IMR-90 (cell line): ENCODE data around the gene PHIP. TPM values are rescaled to one million over a fixed set of nuclear protein-coding genes. Genes with fewer than 3 reads are reported as not detected.

Experiments used
- ATAC-seq: fragments of 200-7000 bp; cut with Tn5 transposase; 2 replicates; pipeline ENCODE4 v1.9.1; 2020; ENCODE audit warnings: low read depth, mild to moderate bottlenecking, moderate library complexity
- BruUV-seq: library from RNA; stranded (reverse); fragments of 400-500 nt; replicated peaks from 2 replicates; lab custom pipeline; 2021; lab: Mats Ljungman, UMichigan
- CTCF ChIA-PET: fragments of 300-600 bp; formaldehyde crosslinking; extraction: SDS; loops from one replicate; lab custom pipeline; 2021; ENCODE audit warnings: antibody characterized with exemption; lab: Yijun Ruan, JAX
- POLR2A ChIA-PET: fragments of 300-600 bp; sonication (Branson Sonifier 250); formaldehyde crosslinking; loops from one replicate; lab custom pipeline; 2022; ENCODE audit warnings: antibody characterized with exemption; ENCODE audit not compliant: unreplicated experiment; lab: Charles Lee
- DNase-seq: peaks from one replicate; pipeline ENCODE4 v3.0.0; 2013
- H2AFZ ChIP-seq: replicated peaks from 2 replicates; pipeline ENCODE3; 2013; ENCODE audit warnings: low read length, mild to moderate bottlenecking; ENCODE audit not compliant: poor library complexity
- H2AK5ac ChIP-seq: 2 replicates; pipeline ENCODE4 v1.6.1; 2013; ENCODE audit warnings: low read depth, low read length, inconsistent platforms
- H2AK9ac ChIP-seq: replicated peaks from 2 replicates; pipeline ENCODE3; 2013; ENCODE audit warnings: mild to moderate bottlenecking, low read depth, low read length, moderate library complexity; ENCODE audit not compliant: poor library complexity
- H2BK120ac ChIP-seq: 2 replicates; pipeline ENCODE4 v1.6.1; 2013; ENCODE audit warnings: low read depth, low read length, inconsistent platforms
- H2BK15ac ChIP-seq: 3 replicates; pipeline ENCODE4 v1.6.1; 2013; ENCODE audit warnings: low read depth, low read length, inconsistent platforms
- H2BK20ac ChIP-seq: 2 replicates; pipeline ENCODE4 v1.6.1; 2013; ENCODE audit warnings: low read depth, mild to moderate bottlenecking, inconsistent platforms, low read length, moderate library complexity
- H2BK5ac ChIP-seq: 2 replicates; pipeline ENCODE4 v1.6.1; 2013; ENCODE audit warnings: mild to moderate bottlenecking, low read depth, low read length, inconsistent platforms; ENCODE audit not compliant: poor library complexity, severe bottlenecking
- H3K14ac ChIP-seq: replicated peaks from 2 replicates; pipeline ENCODE4 v1.6.1; 2013; ENCODE audit warnings: low read depth, low read length, inconsistent platforms
- H3K18ac ChIP-seq: 2 replicates; pipeline ENCODE4 v1.6.1; 2013; ENCODE audit warnings: low read depth, low read length, control low read depth
- H3K23ac ChIP-seq: 2 replicates; pipeline ENCODE4 v1.6.1; 2013; ENCODE audit warnings: low read depth, low read length, inconsistent platforms
- H3K27ac ChIP-seq: 2 replicates; pipeline ENCODE4 v1.5.1; 2013; ENCODE audit warnings: mild to moderate bottlenecking, control low read depth, low read length; ENCODE audit not compliant: insufficient read depth
- H3K27me3 ChIP-seq: 2 replicates; pipeline ENCODE4 v1.6.1; 2013; ENCODE audit warnings: low read length; ENCODE audit not compliant: control insufficient read depth, insufficient read depth
- H3K36me3 ChIP-seq: 2 replicates; pipeline ENCODE4 v1.6.1; 2013; ENCODE audit warnings: low read length, mixed read lengths; ENCODE audit not compliant: control insufficient read depth, insufficient read depth
- H3K4ac ChIP-seq: 2 replicates; pipeline ENCODE4 v1.6.1; 2013; ENCODE audit warnings: low read depth, low read length, inconsistent platforms
- H3K4me1 ChIP-seq: 2 replicates; pipeline ENCODE4 v1.6.1; 2013; ENCODE audit warnings: low read length, mixed read lengths; ENCODE audit not compliant: control insufficient read depth, insufficient read depth
- H3K4me2 ChIP-seq: 2 replicates; pipeline ENCODE4 v1.6.1; 2013; ENCODE audit warnings: low read depth, mild to moderate bottlenecking, control low read depth, low read length, moderate library complexity
- H3K4me3 ChIP-seq: 2 replicates; pipeline ENCODE4 v1.5.1; 2013; ENCODE audit warnings: low read depth, mild to moderate bottlenecking, control low read depth, low read length, moderate library complexity; ENCODE audit not compliant: insufficient read depth
- H3K56ac ChIP-seq: 2 replicates; pipeline ENCODE4 v1.6.1; 2013; ENCODE audit warnings: low read length, inconsistent platforms; ENCODE audit not compliant: insufficient read depth; ENCODE audit errors: extremely low read depth
- H3K79me1 ChIP-seq, 2 experiments: 2 replicates each; pipeline ENCODE4 v1.6.1; 2013; ENCODE audit warnings: low read length in 2 of 2, inconsistent platforms in 1 of 2, low read depth in 1 of 2
- H3K9ac ChIP-seq: 2 replicates; pipeline ENCODE4 v1.6.1; 2013; ENCODE audit warnings: low read depth, low read length, control low read depth
- H3K9me1 ChIP-seq: 2 replicates; pipeline ENCODE4 v1.6.1; 2013; ENCODE audit warnings: low read length, inconsistent platforms; ENCODE audit not compliant: insufficient read depth
- H3K9me3 ChIP-seq: 2 replicates; pipeline ENCODE4 v1.6.1; 2013; ENCODE audit warnings: low read length; ENCODE audit not compliant: control insufficient read depth, insufficient read depth
- H4K20me1 ChIP-seq: 2 replicates; pipeline ENCODE4 v1.6.1; 2013; ENCODE audit warnings: low read length, inconsistent platforms; ENCODE audit not compliant: insufficient read depth
- H4K5ac ChIP-seq: 2 replicates; pipeline ENCODE4 v1.6.1; 2013; ENCODE audit warnings: mild to moderate bottlenecking, low read depth, low read length, control low read depth
- H4K8ac ChIP-seq, 2 experiments: 2 replicates each; pipeline ENCODE4 v1.6.1; 2013; ENCODE audit warnings: low read depth in 2 of 2, low read length in 2 of 2, control low read depth in 1 of 2, inconsistent platforms in 1 of 2
- H4K91ac ChIP-seq: 2 replicates; pipeline ENCODE4 v1.6.1; 2013; ENCODE audit warnings: low read depth, low read length, inconsistent platforms; ENCODE audit not compliant: insufficient read depth
- BHLHE40 ChIP-seq: fragments of 150-350 bp; IDR thresholded peaks from 2 replicates; pipeline ENCODE4 v1.6.1; 2016; ENCODE audit warnings: mild to moderate bottlenecking, low read depth, low read length
- CHD1 ChIP-seq: IDR thresholded peaks from 2 replicates; pipeline ENCODE4 v1.6.1; 2012; ENCODE audit warnings: low read depth, low read length, improper control_type of control experiment
- ELK1 ChIP-seq: fragments of 150-350 bp; IDR thresholded peaks from 2 replicates; pipeline ENCODE4 v1.6.1; 2016; ENCODE audit warnings: low read depth, mild to moderate bottlenecking, low read length, moderate library complexity, borderline replicate concordance
- MAZ ChIP-seq: IDR thresholded peaks from 2 replicates; pipeline ENCODE4 v1.6.1; 2012; ENCODE audit warnings: low read depth, mild to moderate bottlenecking, low read length, improper control_type of control experiment, moderate library complexity, borderline replicate concordance
- MXI1 ChIP-seq: IDR thresholded peaks from 2 replicates; pipeline ENCODE4 v1.6.1; 2012; ENCODE audit warnings: low read depth, mild to moderate bottlenecking, low read length, moderate library complexity, borderline replicate concordance
- NFE2L2 ChIP-seq: fragments of 150-350 bp; IDR thresholded peaks from 2 replicates; pipeline ENCODE4 v1.6.1; 2016; ENCODE audit warnings: low read depth, mild to moderate bottlenecking, low read length
- POLR2A ChIP-seq: IDR thresholded peaks from 2 replicates; pipeline ENCODE4 v1.6.1; 2012; ENCODE audit warnings: mild to moderate bottlenecking, low read depth, low read length
- RAD21 ChIP-seq: IDR thresholded peaks from 2 replicates; pipeline ENCODE4 v1.6.1; 2012; ENCODE audit warnings: low read length, improper control_type of control experiment
- RCOR1 ChIP-seq: IDR thresholded peaks from 2 replicates; pipeline ENCODE4 v1.6.1; 2012; ENCODE audit warnings: mild to moderate bottlenecking, low read length, improper control_type of control experiment; ENCODE audit not compliant: insufficient replicate concordance
- RFX5 ChIP-seq: IDR thresholded peaks from 2 replicates; pipeline ENCODE4 v1.8.0; 2012; ENCODE audit warnings: low read depth, mild to moderate bottlenecking, low read length, moderate library complexity
- SMC3 ChIP-seq: fragments of 150-350 bp; IDR thresholded peaks from 2 replicates; pipeline ENCODE4 v1.6.1; 2016; ENCODE audit warnings: low read depth, mild to moderate bottlenecking, antibody characterized with exemption, low read length, moderate library complexity
- USF2 ChIP-seq: fragments of 150-350 bp; IDR thresholded peaks from 2 replicates; pipeline ENCODE4 v1.6.1; 2017; ENCODE audit warnings: mild to moderate bottlenecking, antibody characterized with exemption, low read length, low read depth
- WGBS, 2 experiments: methylation state at CpG; one replicate each; pipeline versions ENCODE4 v1.1.5 to v1.1.7; 2013; ENCODE audit warnings: missing lambda C conversion rate in 2 of 2; ENCODE audit not compliant: insufficient read length in 1 of 2; ENCODE audit errors: extremely low coverage in 2 of 2; 5-methylcytosine and 5-hydroxymethylcytosine counted together
- dilution Hi-C: fragments of 300-500 bp; cut with HindIII; formaldehyde crosslinking; loops from one replicate; pipeline ENCODE4 v1.14.3; 2018; ENCODE audit warnings: low sequenced_read_pairs; ENCODE audit not compliant: unreplicated experiment
- in situ Hi-C: fragments of 300-500 bp; cut with MboI; formaldehyde crosslinking; loops from 3 replicates; pipeline ENCODE4 v1.14.3; 2019; ENCODE audit warnings: low sequenced_read_pairs, inconsistent platforms, mixed read lengths
- intact Hi-C: fragments of 100-400 bp; cut with micrococcal nuclease; formaldehyde crosslinking; loops from 2 replicates; pipeline ENCODE4 v1.10.0; 2022
- polyA plus RNA-seq, 3 experiments: library from polyadenylated mRNA; depleted of rRNA; stranded (reverse); fragments of >200 nt; gene quantifications; 2 replicates each; pipeline ENCODE4 v1.2.3, GENCODE V29; 2012; ENCODE audit warnings: low replicate concordance in 1 of 3
- total RNA-seq: library from RNA; depleted of rRNA; stranded (reverse); fragments of >200 nt; gene quantifications from 2 replicates; pipeline ENCODE4 v1.2.3, GENCODE V29; 2012

PHIP gene
- total and polyA plus RNA-seq, 2 of the 4 experiments (the other 2 are of a cell fraction), result 3.4 to 20.4 TPM

GRCh38 chr6:79070206-79070825, 7.7 kb downstream of the PHIP start:
- no peak overlapping the region for H4K91ac ChIP-seq
- H3K18ac ChIP-seq, result no peak overlapping the region
- H3K4me2 ChIP-seq, result peak overlapping the region; percentile 53
- 50% methylated on average over 1 of the region's 5 CpGs; no CpG with 5 or more reads in 1 of the 2 experiments for WGBS, 2 experiments
- H3K27me3 ChIP-seq, result no peaks in the 10 kb centered on the region
- H2BK20ac ChIP-seq, result no peak overlapping the region
- H2AK5ac ChIP-seq, result no peak overlapping the region
- H3K9me3 ChIP-seq, result no peaks in the 10 kb centered on the region
- H3K23ac ChIP-seq, result 0 out of 2 replicates have a peak overlapping the region, but pooled peaks have one; percentile 68
- H4K20me1 ChIP-seq, result no peaks in the 10 kb centered on the region; the same call in 1 of the 2 replicates
- dilution Hi-C loops (no loop called here), intact Hi-C loops (loop anchor here (5.0 to 10.0 kb wide), 3 partner anchors 38 to 1606 kb away; partner anchors contain the start of gene HTR1B), in situ Hi-C loops (no loop called here)
- H3K36me3 ChIP-seq, result no peaks in the 10 kb centered on the region
- no peak overlapping the region for H3K56ac ChIP-seq
- no peak overlapping the region for H2BK120ac ChIP-seq
- no peak overlapping the region for H4K5ac ChIP-seq
- ChIA-PET POLR2A (no interaction called here), CTCF (interaction anchor here (0.7 kb wide), 1 partner anchor 1517 kb away, joined by 3 read pairs; no protein-coding TSS in a partner anchor)
- TF ChIP-seq NFE2L2 (no peak), RFX5 (no peak), SMC3 (no peak), RCOR1 (no peak), MXI1 (no peak), CHD1 (no peak), ELK1 (no peak), MAZ (no peak), POLR2A (no peak), USF2 (no peak), RAD21 (no peak), BHLHE40 (no peak)
- peaks cover 19 to 37% of the 10 kb centered on the region in 2 experiments for H3K79me1 ChIP-seq
- H4K8ac ChIP-seq, result no peak overlapping the region
- H3K9ac ChIP-seq, result 0 out of 2 replicates have a peak overlapping the region, but pooled peaks have one; percentile 4
- no peak overlapping the region for H3K27ac ChIP-seq
- no peak overlapping the region for H3K4ac ChIP-seq
- DNase-seq (peak; percentile 26), ATAC-seq (peak; percentile 40)
- no peaks in the 10 kb centered on the region; the same call in 1 of the 2 replicates for H3K9me1 ChIP-seq
- no peak overlapping the region for H2AFZ ChIP-seq
- no peak overlapping the region for H3K4me3 ChIP-seq
- no peak overlapping the region for H2AK9ac ChIP-seq
- H3K4me1 ChIP-seq, result peaks cover 8% of the 10 kb centered on the region
- BruUV-seq, result no TSS peak
- peak overlapping the region; percentile 33 for H2BK5ac ChIP-seq
- no peak overlapping the region for H2BK15ac ChIP-seq
- no peak overlapping the region for H3K14ac ChIP-seq
